Heart left ventricle (tissue), 16 donors: Measurements from ENCODE around the gene FRS2. TPM values are rescaled to one million over a fixed set of nuclear protein-coding genes. Genes with fewer than 3 reads are reported as not detected.
A peak's percentile ranks its signal among the peaks of the same experiment; 100 is the strongest.

Source experiments
- ATAC-seq, 4 donors: fragments of 200-7000 bp; cut with Tn5 transposase; one replicate each; pipeline ENCODE4 v1.9.1; 2020 to 2022; ENCODE audit warnings: moderate library complexity in 4 of 4, mild to moderate bottlenecking in 3 of 4, moderate number of reproducible peaks in 1 of 4
- DNase-seq, 5 donors: peaks; one replicate each; pipeline ENCODE4 v3.0.0-alpha.2; 2020
- H3K27ac ChIP-seq, 12 donors: fragments of 200-600 bp; sonication (generic) in 4 of 12; one replicate each; pipeline versions ENCODE4 v1.5.0 to v1.8.0; 2016 to 2022; ENCODE audit warnings: mild to moderate bottlenecking in 2 of 12
- H3K27me3 ChIP-seq, 9 donors: fragments of 200-600 bp; sonication (generic) in 2 of 9; one replicate each; pipeline versions ENCODE4 v1.5.1 to v1.8.0; 2016 to 2022; ENCODE audit warnings: mild to moderate bottlenecking in 3 of 9
- H3K36me3 ChIP-seq, 9 donors: fragments of 200-600 bp; sonication (generic) in 2 of 9; one replicate each; pipeline versions ENCODE4 v1.5.0 to v1.8.0; 2018 to 2022; ENCODE audit warnings: mild to moderate bottlenecking in 2 of 9
- H3K4me1 ChIP-seq, 12 donors: fragments of 200-600 bp; sonication (generic) in 4 of 12; one replicate each; pipeline versions ENCODE4 v1.5.0 to v1.8.0; 2016 to 2022; ENCODE audit warnings: mild to moderate bottlenecking in 3 of 12
- H3K4me3 ChIP-seq, 12 donors: fragments of 200-600 bp; sonication (generic) in 4 of 12; one replicate each; pipeline versions ENCODE4 v1.5.0 to v1.8.0; 2017 to 2022; ENCODE audit warnings: mild to moderate bottlenecking in 9 of 12, moderate library complexity in 4 of 12
- H3K9me3 ChIP-seq, 12 donors: fragments of 200-600 bp; sonication (generic) in 4 of 12; one replicate each; pipeline versions ENCODE4 v1.5.0 to v1.8.0; 2016 to 2022; ENCODE audit warnings: mild to moderate bottlenecking in 1 of 12
- CTCF ChIP-seq, 12 donors: fragments of 200-600 bp; sonication (generic) in 4 of 12; IDR thresholded peaks; one replicate each; pipeline versions ENCODE4 v1.5.0 to v1.8.0; 2018 to 2022; ENCODE audit warnings: antibody characterized with exemption in 12 of 12, mild to moderate bottlenecking in 5 of 12
- POLR2A ChIP-seq, 2 donors: fragments of 450-650 bp; IDR thresholded peaks; one replicate each; pipeline ENCODE4 v1.6.1; 2017; ENCODE audit warnings: antibody characterized with exemption in 2 of 2, mild to moderate bottlenecking in 2 of 2, moderate library complexity in 2 of 2
- WGBS, 4 donors: extraction: QIAGEN DNeasy Blood & Tissue Kit in 2 of 4; methylation state at CpG; one replicate each; pipeline versions ENCODE4 v1.1.5 to v1.1.7; 2013 to 2018; 5-methylcytosine and 5-hydroxymethylcytosine counted together
- intact Hi-C, 10 donors: fragments of 100-400 bp; cut with DNase I; formaldehyde crosslinking; loops; one replicate each; pipeline versions ENCODE4 v1.11.1 to v1.14.2; 2022
- polyA plus RNA-seq, 2 donors: library from polyadenylated mRNA; stranded (reverse); fragments of 200-250 nt; gene quantifications; one replicate each; pipeline ENCODE4 v1.2.3, GENCODE V29; 2013
- total RNA-seq, 9 donors: library from RNA; depleted of rRNA in 2 of 9; stranded (reverse); fragments of >200 nt in 2 of 9; fragmentation: NEBNext Ultra II Directional in 3 of 9; extraction: Animal tissue kit (Norgen Biotek cat#: 25700) in 3 of 9; gene quantifications; one replicate each; pipeline versions ENCODE4 v1.1.0 to v1.2.4, GENCODE V29; 2016 to 2023
- donor health status: ischemic (EF 13 %, LVEDD 7.1; RV severe dilation, severe dysfunction).
- donor health status: healthy with polysubstance abuse.
- donor health status: DM: no; HTN: yes; CAD: no.
- donor health status: DM: no; HTN: no; CAD: no.
- donor health status: ischemic (EF 25% LVEDD 6.9; RV normal size, moderate dysfunction).
- donor health status: ischemic (EF 25% LVEDD 5.7; RV mildly dilated, moderate dysfunction).
- donor health status: healthy.
- donor health status: DM: yes; HTN: yes; CAD: no.
- donor health status: ischemic (EF 35%, LVEDD 5.7; RV mildly dilated, moderate dysfunction).
- donor health status: nonischemic (EF 11% LVEDD 7.7; RV severe dilation, severe dysfunction).
- donor health status: DM: yes; HTN: yes; CAD: no.
- donor health status: PGD.
- donor health status: ischemic (EF 29% LVEDD 5.4; RV normal size, mild dysfunction).
- donor health status: nonischemic (EF 23%, LVEDD 6.1; RV moderate dilation, normal function).

The FRS2 gene
- total and polyA plus RNA-seq, 11 donors: 2.6 to 33.9 (median 20.3) TPM

GRCh38 chr12:69620077-69620476, 149.9 kb downstream of the FRS2 start:
- Histone ChIP-seq H3K4me1 (peaks cover 0 to 18% (median 5%) of the 10 kb centered on the region in 12 donors), H3K27ac (peak overlapping the region in 5 of 12 donors; percentile 29 to 65 (median 33)), H3K36me3 (no peaks in the 10 kb centered on the region), H3K9me3 (no peaks in the 10 kb centered on the region), H3K27me3 (no peaks in the 10 kb centered on the region), H3K4me3 (no peak overlapping the region)
- no peak for TF ChIP-seq CTCF (IDR thresholded peaks at IDR 0.05)
- TF ChIP-seq POLR2A (IDR thresholded peaks at IDR 0.05): no peak
- intact Hi-C loops: no loop called here
- DNase-seq (no peak), ATAC-seq (peak in 3 of 4 donors; percentile 19 to 69 (median 67))
- 46 to 63% (median 52%) methylated on average over 4 of the region's 4 CpGs for WGBS, 4 donors

- H3K27me3 ChIP-seq: no peaks in the 10 kb centered on the region
- TF ChIP-seq CTCF (IDR thresholded peaks at IDR 0.05) (no peak), POLR2A (IDR thresholded peaks at IDR 0.05) (no peak)
- H3K4me3 ChIP-seq: no peak overlapping the region
- H3K9me3 ChIP-seq: no peaks in the 10 kb centered on the region
- 90 to 98% (median 95%) methylated on average over 2 of the region's 2 CpGs for WGBS, 4 donors
- ATAC-seq (no peak), DNase-seq (no peak)
- intact Hi-C loops: no loop called here
- peaks cover 0 to 18% (median 5%) of the 10 kb centered on the region in 12 donors for H3K4me1 ChIP-seq
- H3K27ac ChIP-seq: no peak overlapping the region
- no peaks in the 10 kb centered on the region for H3K36me3 ChIP-seq
Observed at GRCh38 chr12:69620921-69621320, 150.7 kb downstream of the FRS2 start.

- Histone ChIP-seq H3K9me3 (no peaks in the 10 kb centered on the region), H3K36me3 (no peaks in the 10 kb centered on the region), H3K27me3 (no peaks in the 10 kb centered on the region), H3K4me3 (no peak overlapping the region), H3K27ac (no peak overlapping the region), H3K4me1 (peaks cover 0 to 20% (median 5%) of the 10 kb centered on the region in 12 donors)
- TF ChIP-seq POLR2A (IDR thresholded peaks at IDR 0.05) (no peak), CTCF (IDR thresholded peaks at IDR 0.05) (no peak)
- ATAC-seq (no peak), DNase-seq (no peak)
- intact Hi-C loops: no loop called here
- WGBS, 4 donors: 82 to 97% (median 91%) methylated on average over 2 of the region's 2 CpGs
Observed at GRCh38 chr12:69621551-69621950, 151.4 kb downstream of the FRS2 start.

- Histone ChIP-seq H3K27ac (peak overlapping the region in 11 of 12 donors; percentile 57 to 86 (median 64)), H3K36me3 (no peaks in the 10 kb centered on the region), H3K4me3 (peak overlapping the region in 1 of 12 donors; percentile 10), H3K9me3 (no peaks in the 10 kb centered on the region), H3K27me3 (no peaks in the 10 kb centered on the region), H3K4me1 (peaks cover 0 to 28% (median 5%) of the 10 kb centered on the region in 12 donors)
- 28 to 46% (median 29%) methylated on average over 12 to 13 of the region's 13 CpGs for WGBS, 4 donors
- ATAC-seq (peak; percentile 84 to 89 (median 87)), DNase-seq (peak; percentile 78 to 92 (median 85))
- intact Hi-C loops: no loop called here
- TF ChIP-seq CTCF (IDR thresholded peaks at IDR 0.05) (no peak), POLR2A (IDR thresholded peaks at IDR 0.05) (no peak)
Observed at GRCh38 chr12:69623970-69624369, 153.8 kb downstream of the FRS2 start.
